ENCODE results near the gene PYURF.

DNA sequence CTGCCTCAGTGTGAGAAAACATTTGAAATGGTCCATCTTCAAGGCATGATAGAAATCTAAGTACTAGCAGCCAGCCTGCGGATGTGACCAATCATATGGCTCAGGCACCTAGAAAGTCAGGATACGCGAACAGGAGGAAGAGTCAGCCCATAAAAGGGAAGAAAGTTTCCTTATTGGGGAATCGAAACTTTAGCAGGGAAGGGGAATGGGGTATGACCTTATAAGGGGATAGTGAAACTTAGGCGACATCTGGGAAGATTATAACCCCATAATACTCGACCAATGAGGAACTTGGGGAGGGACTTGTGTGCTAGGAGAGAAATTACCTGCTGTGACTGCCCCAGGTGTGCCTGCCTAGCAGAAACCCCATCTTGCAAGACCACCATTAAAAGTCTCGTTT is 26.2 kb upstream of the PYURF start:
- TF ChIP-seq POLR2A (IDR thresholded peaks at IDR 0.05; ENCODE audit: low read length) = no peak
- TF ChIP-seq GATA1 (IDR thresholded peaks at IDR 0.05; ENCODE audit: low read depth, low read length) = no peak

Measured in erythroblast (primary cell).